ELF-1 (cell line): Measurements from ENCODE around the gene THSD7A.

Experiments used
- DNase-seq: peaks from one replicate; pipeline ENCODE4 v3.0.0-alpha.2; 2016; ENCODE audit warnings: low read depth, low spot score

The THSD7A gene

DNA sequence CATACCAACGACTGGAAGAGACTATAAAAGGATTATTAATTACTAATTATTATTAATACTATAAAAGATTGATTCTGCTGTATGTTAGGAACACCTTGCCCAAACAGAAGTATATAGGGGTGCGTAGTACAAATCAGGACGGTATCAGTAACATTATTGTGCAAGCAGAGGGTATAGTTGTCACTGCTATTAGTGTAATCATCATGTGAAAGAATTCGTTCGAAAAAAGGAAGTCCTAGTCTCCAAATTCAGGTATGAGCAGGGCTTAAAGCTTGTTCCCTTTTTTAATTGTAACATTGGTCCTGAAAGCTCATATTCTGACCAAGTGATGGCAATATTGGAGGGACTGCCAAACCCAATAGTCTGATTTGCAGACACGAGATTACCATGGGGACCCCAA is 81.8 kb downstream of the THSD7A start:
- no peak for DNase-seq

DNA sequence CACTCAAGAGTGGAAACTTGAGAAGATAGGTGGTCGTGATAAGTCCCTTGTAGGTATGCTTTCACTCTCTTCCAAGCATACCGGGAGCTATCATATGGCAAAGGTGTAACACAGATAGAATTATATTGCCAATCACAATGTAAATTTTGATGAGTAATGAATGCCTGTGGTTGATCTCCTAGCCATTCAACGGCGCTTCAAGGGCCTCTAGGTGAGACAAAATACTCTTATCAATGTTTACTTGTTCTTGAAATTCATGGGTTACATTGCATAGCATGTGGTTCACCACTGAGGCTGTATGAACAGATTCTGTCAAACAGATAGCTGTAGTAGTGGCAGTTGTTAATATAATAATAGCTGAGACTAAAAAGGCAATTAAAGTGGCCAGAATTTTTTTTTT is 82.4 kb downstream of the THSD7A start:
- DNase-seq = no peak

DNA sequence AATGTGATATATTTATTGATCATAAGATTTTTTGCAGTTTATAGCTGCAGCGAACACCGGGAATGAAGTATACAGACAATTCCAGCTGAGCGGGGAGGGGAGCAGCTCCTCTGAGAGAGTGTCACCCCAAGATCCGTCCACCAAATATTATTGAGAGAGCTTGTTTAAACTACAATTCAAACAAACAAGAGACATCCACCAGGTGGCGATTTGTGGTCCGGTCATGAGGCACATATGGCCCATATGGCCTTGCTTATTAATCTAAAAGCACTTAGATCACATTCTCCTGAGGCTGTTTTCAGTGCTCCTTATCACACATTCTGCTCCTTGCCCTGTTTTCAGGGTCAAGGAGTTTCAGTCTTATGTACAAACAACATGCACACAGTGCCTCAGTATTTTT is 83.1 kb downstream of the THSD7A start:
- no peak for DNase-seq

DNA sequence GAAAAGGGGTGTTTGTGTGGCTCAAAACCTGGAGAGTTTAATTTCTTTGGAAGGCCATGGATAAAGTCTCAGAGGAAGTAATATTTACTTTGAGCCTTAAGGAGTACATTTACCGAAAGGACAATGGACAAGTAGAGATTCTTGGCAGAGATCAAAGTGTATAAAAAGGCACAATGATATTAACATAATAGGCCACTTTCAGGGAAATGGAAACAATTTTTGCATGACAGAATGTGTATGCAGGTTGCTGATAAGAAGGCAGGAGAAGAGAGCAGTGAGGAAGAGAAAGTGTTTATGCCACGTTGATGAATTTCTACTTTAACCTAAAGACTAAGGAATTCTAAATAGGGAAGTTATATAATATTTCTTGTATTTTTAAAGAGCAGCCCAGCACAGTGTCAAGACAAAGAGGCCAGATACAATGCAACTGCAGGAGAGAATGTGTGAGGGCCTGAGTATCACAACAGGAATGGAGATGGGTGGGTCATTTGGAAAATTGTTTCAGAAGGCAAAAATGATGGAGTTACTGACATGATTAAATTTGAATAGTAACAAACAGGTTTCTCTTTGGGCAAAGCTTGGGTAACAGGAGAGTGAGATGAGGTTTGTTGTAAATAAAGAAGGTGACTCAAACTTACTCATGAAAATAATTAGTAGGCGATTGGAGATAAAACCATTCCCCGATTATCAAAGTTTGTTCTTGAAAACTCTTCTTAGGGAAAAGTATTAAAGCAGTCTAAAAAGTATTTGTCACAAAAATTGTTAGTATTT is 84.1 kb downstream of the THSD7A start:
- no peak for DNase-seq

DNA sequence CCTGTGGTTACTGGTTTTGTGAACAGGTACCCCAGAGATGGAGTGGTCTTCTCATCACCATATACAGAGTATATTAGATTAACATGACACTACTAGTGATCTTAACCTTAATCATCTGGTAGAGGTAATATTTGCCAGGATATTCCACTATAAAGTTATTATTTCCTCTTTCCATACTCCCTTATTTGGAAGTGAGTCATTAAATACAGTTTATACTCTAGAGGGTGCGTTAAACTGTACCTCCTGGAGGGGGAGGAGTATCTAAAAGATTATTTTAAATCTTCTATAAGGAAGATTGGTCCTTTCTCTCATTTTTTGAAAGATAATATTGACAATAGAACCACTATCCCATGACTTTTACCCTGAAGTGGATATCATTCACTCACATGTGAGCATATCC is 85.4 kb downstream of the THSD7A start:
- DNase-seq = no peak

DNA sequence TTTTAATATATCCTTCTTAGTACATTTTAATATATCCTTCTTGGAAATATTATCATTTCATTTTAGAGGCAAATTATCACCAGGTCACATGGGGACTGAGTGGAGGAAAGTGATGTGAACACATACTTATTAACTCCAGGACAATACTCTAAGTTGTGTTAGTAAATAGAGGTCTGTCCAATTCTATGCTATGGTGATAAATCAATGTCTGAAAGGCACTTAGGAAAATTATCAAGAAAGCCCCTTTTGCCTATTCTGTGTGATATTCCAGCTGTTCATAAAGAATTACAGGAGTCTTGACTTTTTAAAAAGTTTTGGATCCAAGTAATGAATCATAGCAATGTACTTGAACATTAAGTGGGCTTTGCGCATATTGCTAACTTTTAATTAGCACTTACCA is 88.5 kb downstream of the THSD7A start:
- DNase-seq = no peak

DNA sequence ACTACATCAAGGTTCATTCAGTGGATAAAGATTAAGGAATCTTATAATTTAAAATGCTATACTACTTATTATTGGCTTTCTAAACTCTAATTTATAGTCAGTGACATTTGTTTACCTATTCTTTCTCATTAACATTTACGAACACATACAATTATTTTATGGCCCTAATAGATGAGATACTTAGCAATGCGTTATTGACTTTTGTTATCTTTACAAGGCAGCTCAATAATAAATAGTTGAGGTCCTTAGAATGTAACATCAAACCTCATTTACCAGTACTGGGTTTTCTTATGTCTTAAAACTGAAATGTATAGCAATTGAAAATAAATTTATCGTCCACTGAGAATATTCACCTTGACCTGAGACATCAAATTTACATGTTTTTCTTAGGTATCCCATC is 89.0 kb downstream of the THSD7A start:
- no peak for DNase-seq

DNA sequence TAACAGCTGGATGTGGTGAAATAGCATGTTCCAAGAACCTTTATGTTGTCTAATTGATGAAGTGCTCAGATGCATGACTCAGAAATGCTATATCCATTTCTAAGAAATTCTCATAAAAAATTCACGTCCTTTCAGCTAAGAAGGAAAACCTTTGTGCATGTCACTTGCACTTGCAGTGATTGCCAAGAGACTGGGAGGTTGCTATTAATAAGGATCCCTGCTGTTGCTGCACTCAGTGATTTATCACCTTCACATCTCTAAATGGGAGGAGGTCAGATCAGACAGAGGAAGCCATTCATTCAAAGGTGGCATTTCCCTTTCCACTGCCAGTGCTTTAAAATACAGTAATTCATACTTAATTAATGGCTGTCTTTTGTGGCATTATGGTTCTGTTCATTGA is 89.5 kb downstream of the THSD7A start:
- DNase-seq = no peak

DNA sequence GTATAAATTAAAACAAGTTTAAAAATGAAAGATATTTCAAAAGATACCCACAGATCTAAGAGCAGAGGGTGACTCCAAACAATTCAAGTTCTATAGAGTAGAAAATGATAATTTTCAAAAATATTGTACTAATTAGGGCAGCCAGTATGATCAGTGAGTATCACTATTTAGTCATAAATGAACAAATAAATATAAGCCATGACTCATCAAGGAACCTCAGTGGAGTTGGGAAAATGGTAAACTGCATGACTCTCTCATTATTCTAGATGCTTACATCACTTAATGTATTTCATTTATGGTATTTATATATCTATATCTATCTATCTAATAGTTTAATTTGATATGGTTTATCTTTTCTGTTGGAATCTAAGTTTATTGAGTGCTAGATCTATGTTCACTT is 94.3 kb downstream of the THSD7A start:
- no peak for DNase-seq

DNA sequence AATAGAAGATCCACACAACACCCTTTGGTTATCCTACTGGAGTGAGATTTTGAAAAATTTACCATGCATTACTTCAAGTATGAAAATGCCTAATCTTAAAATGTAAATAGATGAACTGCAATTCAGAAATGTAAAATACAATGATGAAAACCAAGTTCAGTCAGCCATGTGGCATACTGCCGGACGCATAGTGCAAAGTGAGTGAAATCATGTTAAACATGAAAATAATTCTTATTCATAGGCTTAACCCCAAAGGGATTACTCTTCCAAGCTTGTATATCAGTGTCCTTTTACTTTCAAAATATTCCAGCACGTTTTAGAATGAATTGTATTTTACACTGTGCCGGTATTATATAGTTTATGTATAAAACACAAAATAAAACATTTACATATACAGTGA is 99.8 kb downstream of the THSD7A start:
- no peak for DNase-seq

DNA sequence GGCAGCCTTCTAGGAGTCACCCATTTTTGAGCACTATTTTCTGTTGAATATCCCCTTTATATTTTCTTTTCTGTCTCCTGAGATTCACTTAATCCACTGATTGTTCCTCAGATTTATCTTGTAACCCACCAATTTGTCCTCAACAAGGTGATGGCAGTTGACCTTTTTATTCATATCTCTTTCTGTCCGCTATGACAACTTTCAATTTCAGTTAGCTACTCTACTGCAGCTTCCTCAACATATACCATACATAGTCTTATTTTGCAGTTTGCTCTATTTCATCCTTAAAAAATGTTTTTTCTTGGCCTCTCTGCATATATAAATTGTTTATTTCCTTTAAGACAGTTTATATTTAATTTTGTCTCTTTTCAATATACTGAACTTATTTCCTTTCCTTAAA is 101.3 kb downstream of the THSD7A start:
- DNase-seq = no peak

DNA sequence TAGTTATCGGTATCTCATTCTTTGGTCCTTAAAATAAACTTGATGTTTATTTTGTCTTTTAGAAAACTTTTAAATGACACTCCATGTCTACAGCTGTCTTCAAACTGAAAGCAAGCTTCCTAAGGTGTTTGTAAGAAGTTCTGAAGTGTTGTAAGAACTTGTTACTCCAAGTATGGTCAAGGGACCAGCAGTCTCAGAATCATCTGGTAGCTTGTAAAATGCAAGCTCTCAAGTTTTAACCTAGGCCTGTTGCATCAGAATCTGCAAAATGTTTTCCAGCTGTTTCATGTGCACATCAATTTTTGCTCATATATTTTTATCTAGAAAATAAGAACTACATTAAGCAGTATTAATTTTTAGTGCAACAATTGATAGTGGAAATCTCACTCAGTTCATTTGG is 104.1 kb downstream of the THSD7A start:
- DNase-seq = no peak

DNA sequence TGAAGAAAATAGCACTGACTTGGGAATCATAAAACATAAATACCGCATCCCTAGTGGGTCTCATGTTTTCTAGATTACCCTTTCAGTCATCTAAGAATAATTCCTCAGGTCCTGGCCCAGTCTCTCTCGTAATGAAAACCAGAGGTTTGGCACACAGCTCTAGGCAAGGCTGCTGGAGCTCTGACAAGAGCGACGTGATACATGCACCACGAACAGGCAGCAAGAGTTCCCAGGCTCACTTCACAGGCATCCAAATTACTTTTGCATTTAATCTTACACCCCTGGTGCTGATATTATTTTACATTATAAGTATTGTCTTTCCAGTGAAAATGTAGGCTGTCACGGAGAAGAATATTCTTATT is 105.2 kb downstream of the THSD7A start:
- DNase-seq = no peak

DNA sequence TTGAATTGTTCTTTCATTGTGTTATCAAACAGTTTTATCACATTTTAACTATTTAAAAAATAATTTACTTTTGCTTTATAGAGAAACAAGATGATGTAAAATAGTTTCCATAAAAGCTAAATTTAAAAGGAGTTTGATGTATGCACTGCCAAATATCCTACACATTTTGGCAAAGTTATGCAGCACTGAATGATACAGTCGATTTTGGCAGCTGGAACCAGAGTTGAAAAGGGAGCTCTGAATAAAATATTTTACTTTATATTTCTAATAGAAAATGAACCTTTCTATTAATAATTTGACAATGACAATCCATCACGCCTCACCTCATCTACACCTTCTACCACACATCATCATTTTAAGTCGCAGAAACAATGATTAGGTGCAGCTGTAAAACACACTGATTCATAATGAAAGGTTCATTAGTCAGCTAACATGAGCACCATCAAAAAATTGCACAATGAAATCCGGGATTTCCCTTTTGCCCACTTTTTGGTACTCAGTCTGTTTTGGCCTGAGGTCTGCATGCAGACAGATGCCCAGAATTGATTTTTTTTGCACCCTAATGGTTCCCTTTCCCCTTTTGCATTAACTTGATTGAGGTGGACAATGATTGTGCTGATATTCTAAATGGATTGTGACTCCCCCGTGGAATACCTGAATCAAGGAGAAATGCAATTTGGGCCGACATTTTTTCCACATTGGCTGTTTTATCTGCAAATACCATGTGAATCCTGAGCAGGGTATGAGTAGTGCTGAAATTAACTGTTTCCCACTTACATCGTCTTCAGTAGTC is 105.8 kb downstream of the THSD7A start:
- DNase-seq = no peak

DNA sequence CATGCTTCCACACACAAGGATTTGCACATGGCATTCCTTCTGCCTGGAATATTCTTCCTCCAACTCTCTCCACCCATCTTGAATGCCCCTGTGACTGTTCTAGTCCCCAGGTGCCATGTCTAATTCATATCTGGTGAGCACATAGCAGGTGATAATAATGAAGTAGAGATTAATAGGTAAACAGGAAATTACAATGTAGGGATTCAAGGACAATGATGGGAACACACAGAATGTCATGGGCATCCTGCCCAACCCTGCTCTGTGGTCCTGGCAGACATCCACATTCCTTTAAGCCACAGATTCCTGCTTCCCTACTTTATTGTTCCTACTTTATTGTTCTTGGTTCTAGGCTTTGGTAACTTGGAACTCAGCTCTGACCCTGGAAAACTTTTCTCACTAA is 115.8 kb downstream of the THSD7A start:
- no peak for DNase-seq

DNA sequence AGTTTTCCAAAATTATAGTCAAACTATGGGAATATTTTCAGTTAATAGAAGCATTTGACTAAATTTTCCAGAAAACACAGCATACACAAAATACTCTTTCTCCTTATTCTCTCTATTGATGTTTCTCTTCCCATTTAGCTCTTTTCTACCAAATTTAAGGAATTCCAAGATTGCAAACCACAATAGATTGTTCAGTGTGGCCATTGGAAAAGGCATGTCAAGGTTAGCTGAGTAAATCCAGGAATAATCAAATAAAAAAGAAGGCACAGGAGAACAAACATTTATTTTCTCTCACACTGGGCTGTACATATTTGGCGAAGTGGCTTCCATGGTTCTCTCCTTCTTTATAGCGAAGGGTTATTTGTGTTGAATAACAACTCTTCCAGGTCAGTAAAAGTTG is 117.3 kb downstream of the THSD7A start:
- DNase-seq = no peak

DNA sequence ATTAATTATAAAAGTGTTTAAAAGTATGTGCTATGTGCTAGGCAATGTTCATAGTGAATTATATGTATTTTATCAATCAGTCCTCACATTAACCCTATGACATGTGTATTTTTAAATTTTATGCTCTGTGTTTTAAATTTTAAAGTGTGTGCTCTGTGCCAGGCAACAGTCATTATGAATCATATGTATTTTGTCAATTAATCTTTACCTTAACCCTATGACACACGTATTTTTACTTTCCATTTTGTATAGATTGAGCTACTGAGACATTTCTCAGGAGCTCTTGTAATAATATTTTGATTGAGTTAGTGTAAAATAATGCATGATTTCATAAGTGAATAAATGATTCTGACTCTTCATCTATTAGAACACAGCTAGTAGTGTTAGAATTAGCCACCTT is 117.8 kb downstream of the THSD7A start:
- no peak for DNase-seq

DNA sequence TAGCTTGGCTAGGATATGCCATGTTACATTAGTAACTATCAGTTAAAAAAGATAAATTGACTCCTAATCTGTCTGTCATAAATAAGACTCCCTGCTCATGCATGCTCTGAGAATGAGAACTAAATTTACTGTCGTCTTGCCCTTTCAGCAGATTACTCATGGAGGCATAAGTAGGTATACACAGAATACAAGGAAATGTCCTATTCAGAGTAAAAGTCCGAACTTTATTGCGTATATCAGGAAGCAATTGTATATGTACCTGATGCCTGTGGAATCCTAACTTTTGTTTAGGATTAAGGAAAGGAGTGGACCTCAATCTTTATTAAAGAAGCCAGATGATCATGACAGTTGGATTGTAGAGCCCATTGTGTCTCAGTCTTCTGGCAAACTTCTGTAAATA is 118.6 kb downstream of the THSD7A start:
- no peak for DNase-seq

DNA sequence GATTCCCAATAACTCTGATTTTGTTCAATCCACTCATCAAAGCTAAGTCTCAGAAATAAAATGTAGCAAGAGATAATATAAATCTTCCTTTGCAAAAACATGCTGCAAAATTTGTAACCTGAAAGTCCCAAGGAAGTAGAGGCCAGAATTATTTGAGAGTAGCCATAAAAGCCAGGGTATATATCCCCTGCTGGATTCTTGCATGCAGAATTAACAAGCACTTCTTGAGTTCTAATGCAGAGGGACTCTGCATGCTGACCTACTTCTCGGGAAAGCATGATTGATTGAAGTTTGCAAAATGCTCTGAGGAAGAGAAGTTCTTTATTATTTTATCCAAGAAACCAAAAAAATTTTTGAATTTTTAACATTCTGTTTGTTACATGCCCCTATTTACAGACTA is 121.6 kb downstream of the THSD7A start:
- DNase-seq = no peak

DNA sequence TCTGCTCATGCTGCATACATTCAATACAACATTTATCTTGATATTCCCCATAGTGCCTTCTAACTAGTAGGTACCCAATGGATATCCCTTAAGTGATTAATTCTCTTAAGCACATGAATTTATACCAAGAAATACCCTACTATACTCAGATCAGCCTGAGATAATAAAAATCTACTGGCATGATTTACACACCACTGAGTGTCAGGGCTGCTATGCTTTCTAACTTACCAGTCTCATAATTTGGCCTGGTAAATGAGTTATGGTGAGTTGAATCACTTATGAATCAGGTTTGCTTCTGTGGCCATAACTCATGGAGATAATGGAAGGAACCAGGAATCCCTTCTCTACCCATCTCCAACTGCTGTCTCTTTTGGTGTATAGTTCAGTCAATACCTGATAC is 122.8 kb downstream of the THSD7A start:
- no peak for DNase-seq

DNA sequence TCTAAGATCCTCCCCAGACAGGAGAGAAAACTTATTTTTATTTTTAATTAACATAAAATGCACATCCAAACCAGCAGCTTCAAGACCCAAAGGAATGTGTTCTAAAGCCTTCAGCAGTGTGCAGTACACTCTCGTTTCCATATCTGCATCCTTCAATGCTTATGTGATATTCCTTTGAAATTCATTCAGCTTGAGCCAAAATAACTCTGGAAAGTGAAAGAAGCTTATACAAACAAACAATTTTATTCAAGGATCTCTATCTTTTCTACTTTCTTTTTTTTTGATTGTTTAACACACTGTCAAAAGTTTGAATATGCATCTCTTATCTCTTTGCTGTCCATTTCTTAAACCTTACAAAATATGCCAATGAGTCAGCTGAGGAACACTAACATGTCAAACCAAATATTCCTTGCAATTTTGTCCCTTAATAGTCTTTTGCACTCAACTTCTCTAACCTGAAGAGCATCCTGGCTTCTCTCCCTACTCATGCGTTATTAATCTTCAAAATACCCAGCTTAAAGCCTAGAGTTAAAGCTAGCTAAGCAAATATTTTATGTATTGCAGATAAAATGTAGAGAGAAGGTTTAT is 124.3 kb downstream of the THSD7A start:
- DNase-seq = no peak

DNA sequence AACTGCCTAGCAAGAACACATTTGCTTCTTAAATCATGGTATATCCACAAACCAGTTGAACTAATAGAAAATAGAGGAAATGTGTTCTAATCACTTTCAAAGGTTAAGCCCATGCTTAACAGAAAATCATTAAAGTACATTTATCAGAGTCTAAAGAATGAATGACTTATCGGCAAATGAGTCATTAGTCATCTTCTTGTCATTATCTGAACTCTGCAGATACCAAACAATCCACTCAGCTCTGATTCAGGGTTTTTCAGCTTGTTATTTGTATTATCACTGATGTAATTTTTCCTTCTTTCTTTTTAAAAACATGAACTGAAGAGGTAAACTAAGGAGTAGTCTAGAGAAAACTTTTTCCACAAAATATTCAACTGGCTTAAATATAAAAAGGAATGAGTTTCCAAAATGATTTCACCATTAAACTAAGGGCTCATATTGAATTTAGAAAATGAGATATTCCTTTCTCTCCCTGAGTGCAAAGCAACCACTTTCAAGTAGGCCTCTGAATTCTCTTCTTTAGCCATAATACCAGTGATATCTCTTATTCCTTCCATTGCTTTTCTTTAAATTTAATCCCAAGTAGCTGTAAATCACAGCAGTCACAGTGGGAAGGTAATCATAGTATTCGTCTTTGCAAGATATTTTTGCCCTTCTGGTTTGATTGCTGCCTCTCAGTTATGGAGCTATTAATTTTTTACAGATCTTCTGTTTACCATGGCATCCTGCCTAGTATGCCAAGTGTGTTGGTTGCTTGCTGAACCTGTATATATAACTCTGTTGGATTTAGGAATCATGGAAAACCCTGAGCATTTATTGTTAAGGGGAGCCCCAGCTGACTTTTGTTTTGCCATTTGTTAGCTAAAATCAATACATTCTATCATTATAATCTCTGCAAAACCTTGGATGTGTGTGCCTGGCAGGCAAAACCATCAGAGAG is 125.1 kb downstream of the THSD7A start:
- no peak for DNase-seq
